ENCODE results near the gene VPS13A. TPM values are rescaled to one million over a fixed set of nuclear protein-coding genes. Genes with fewer than 3 reads are reported as not detected.
"Not testable (repeated sequence)": the region's sequence is repeated elsewhere in the genome, so short reads cannot be mapped to it uniquely, and the experiment has no call there.

VPS13A gene
- polyA plus RNA-seq, 1 donor, result 19.3 TPM

DNA sequence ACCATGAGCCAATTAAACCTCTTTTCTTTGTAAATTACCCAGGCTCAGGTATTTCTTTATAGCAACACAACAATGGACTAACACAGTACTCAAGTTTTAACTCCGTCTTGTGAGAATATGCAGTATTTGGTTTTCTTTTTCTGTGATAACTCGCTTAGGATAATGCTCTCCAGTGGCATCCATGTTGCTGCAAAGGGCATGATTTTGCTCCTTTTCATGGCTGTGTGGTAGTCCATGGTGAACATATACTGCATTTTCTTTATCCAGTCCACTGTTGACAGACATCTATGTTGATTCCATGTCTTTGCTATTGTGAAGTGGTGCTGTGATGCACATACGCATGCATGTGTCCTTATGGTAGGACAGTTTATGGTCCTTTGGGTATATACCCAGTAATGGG, 10.9 kb downstream of the VPS13A start:
- DNase-seq, result no peak

DNA sequence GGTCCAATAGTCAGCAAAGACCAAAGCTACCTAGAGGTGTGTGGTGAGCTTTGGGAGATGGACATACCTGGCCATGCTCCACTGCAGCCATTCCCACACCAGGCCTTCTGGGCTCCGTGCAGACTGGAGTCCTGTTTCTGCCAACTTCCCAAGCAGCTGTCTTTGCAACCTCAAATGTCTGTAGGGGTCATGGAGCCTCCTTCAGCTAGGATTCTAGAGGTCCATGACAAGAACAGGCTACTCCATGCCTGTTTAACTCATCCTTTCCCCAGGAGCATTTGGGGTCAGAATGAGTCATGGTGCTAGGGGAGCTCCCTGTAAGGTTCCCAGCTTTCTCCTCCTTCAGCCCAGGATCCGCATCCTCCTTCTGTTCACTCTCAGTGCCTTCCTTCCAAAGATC, 17.1 kb downstream of the VPS13A start:
- no peak for DNase-seq

DNA sequence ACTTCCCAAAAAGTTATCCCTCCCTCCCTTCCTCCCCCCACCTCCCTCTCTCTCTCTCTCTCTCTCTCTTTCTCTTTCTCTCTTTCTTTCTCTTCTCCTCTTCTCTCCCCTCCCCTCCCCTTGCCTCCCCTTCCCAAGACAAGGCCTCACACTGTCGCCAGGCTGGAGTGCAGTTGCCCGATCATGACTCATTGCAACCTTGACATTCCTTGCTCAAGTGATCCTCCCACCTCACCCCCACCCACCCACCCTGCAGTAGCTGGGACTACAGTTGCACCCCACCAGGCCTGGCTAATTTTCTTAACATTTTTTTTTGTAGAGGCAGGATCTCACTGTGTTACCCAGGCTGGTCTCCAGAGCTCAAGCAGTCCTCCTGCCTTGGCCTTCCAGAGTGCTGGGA, 32.8 kb downstream of the VPS13A start:
- no peak for DNase-seq

DNA sequence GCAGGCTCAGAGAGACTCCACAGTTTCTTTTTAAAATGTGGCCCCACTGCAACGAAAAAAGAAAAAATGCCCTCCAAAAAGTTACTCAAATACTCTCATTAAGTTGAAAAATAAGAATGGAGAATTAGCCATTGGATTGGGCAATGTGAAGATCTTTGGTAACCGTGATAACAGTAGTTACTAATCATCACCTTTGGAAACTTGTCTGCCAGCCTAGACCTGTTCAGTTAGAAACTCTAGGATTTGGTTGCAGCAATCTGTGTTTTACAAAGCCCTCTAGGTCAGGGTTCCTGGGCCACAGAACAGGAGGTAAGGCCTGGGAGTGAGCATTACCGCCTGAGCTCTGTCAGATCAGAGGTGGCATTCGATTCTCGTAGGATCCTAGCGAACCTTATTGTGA, 34.2 kb downstream of the VPS13A start:
- no peak for DNase-seq

DNA sequence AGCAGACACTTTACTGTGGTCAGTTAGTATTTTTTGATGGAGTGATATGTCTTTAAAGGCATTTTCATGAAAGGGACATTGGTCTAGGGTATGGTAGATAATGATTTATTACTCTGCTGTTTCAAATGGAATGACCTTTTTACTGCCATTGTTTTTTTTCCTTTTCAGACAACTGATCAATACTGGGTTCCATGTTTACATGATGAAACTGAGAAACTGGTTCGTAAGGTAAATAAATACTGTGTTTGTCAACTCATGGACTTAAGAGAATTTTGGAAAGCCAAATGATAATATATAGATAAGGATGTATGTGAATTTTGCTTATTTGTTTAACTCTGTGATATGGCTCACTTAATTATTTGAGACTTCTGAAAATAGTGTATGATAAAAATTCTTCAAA, 35.5 kb downstream of the VPS13A start:
- no peak for DNase-seq

DNA sequence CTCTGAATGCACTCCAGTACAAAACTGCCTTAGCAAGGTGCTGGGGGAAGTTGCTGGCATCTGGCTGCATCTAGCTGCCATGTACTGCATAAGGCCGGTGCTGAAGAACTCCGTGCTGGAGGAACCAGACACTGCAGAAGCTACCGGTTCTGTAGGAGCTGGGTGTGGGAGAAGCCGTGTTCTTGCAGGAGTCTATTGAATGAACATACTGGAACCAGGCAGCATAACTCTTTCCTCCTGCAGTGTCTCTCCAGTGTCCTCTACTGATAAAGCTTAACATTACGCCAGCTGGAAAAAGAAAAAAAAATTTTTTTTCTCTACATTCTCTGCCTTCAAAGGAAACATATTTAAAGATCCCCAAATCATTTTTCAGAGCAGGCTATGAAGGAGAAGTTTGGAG, 38.5 kb downstream of the VPS13A start:
- DNase-seq, result no peak

DNA sequence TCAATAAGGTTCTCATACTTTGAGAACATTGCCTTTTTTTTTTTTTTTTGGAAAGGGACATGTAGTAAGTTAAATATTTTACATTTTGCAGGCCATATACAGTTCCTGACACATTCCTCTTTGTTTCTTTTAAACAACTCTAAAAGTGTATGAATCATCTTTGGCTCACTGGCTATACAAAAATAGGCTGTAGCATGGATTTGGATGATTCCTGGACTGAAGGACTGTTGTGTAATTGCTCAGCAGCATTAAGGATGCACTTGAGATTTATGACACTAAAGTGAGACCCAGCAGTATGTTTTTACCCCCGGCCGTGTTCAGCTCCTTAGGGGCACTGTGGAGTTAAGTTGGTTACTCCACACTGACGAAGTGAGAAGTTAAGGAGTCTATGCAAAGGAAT, 41.3 kb downstream of the VPS13A start:
- no peak for DNase-seq

DNA sequence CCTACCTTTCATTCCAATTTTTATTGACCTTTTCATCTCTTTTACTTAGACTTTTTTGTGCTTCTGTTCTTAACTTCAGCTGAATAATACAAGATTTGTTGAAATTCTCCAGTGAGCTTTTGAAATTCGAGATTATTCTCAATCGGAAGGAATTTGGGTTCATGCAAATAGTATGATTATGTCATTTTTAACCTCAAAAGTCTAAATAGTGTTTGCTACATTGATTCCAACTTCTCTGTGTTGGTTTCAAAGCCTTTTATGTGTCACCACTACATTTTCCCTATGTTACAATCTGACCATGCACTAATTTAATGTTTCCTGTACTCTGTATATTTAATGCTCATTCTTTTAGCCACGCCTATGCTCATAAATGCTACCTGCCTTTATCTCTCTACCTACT, 44.1 kb downstream of the VPS13A start:
- DNase-seq, result no peak

DNA sequence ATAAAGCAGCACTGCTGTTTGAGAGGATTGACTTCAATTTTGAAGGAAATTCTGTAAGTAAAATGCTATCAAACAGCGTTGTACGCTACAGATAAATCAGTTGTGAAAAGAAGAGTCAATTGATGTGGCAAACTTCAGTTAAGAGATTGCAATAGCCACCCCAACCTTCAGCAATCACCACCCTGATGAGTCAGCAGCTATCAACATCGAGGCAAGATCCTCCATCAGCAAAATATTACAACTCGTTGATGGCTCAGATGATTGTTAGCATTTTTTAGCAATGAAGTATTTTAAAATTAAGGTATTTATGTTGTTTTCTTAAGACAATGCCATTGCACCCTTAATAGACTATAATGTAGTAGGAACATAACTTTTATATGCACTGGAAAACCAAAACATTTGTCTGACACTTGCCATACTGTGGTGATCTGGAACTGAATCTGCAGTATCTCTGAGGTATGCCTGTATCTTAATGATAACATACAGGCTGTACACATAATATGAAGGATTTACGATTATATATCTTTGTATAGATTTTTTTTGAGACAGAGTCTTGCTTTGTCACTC, 47.5 kb downstream of the VPS13A start:
- no peak for DNase-seq

DNA sequence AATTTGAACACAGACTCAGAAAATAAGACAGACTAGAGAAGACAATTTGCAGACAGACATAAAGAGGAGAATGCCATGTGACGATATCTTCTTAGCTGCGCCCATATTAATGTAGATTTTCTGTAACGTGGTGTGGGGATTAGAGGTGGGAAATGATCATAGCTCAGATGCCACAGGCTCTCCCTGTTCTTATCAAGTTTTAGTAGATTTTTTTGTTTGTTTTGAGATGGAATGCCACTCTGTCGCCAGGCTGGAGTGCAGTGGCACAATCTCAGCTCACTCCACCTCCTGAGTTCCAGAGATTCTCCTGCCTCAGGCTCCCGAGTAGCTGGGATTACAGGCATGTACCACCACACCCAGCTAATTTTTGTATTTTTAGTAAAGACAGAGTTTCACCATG, 59.4 kb downstream of the VPS13A start:
- no peak for DNase-seq

DNA sequence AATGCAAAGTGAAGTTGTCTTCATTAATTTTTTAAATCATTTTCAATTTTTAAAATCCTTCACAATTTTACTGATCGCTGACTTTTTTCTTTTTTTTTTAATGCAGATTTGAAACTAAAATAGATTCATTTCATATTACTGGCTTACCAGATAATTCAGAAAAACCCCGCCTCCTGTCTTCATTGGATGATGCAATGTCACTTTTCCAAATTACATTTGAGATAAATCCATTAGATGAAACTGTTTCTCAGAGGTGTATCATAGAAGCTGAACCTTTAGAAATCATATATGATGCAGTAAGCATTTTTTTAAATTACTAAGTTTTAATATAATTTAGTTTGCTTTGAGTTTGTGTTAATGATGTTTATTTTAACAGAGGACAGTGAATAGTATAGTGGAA, 60.6 kb downstream of the VPS13A start:
- DNase-seq, result no peak

DNA sequence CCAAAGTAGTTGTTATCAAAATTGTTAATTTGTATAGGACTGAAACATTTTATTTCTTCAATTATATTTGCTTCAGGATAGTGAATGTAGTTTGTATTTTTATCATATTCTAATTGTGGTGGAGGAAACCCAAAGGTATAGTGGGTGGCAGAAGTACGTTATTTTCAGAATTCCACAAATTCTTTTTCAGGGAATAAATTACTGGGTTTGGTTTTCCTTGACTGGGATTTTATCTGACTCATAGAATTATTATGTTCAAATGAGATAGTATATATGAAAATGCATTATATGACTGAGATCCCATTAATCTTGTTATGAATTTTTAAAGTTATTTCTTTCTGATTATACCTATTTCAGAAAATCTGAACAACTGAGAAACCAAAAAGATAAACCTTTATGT, 73.7 kb downstream of the VPS13A start:
- no peak for DNase-seq

DNA sequence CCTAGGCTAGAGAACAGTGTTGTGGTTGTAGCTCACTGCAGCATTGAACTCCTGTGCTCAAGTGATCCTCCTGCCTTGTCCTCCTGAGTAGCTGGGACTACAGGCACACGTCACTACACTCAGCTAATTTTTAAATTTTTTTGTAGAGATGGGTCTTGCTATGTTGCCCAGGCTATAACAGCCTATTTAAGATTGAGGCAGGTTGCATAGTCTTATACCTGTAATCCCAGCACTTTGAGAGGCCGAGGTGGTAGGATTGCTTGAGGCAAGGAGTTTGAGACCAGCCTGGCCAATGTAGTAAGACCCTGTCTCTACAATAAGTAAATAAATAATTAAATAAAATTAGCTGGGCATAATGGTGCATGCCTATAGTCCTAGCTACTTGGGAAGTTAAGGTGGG, 79.9 kb downstream of the VPS13A start:
- no peak for DNase-seq

DNA sequence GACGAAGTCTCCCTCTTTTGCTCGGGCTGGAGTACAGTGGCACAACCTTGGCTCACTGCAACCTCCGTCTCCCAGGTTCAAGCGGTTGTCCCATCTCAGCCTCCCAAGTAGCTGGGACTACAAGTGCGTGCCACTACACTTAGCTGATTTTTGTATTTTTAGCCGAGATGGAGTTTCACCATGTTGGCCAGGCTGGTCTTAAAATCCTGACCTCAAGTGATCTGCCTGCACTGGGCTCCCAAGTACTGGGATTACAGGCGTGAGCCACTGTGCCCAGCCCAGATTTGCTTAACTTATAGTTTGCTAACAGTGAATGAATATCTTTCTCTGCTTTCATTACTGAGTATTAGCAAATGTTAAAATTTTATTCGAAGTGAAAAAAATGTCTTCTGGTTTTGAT, 84.3 kb downstream of the VPS13A start:
- DNase-seq, result no peak

DNA sequence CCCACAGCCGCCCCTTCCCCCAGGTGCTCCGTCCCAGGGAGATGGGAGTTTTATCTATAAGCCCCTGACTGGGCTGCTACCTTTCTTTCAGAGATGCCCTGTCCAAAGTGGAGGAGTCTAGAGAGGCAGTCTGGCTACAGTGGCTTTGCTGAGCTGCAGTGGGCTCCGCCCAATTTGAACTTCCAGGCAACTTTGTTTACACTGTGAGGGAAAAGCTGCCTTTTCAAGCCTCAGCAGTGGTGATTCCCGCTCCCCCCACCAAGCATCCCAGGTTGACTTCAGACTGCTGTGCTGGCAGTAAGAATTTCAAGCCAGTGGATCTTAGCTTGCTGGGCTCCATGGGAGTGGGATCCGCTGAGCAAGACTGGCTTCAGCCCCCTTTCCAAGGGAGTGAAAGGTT, 90.4 kb downstream of the VPS13A start:
- not testable (repeated sequence) for DNase-seq

DNA sequence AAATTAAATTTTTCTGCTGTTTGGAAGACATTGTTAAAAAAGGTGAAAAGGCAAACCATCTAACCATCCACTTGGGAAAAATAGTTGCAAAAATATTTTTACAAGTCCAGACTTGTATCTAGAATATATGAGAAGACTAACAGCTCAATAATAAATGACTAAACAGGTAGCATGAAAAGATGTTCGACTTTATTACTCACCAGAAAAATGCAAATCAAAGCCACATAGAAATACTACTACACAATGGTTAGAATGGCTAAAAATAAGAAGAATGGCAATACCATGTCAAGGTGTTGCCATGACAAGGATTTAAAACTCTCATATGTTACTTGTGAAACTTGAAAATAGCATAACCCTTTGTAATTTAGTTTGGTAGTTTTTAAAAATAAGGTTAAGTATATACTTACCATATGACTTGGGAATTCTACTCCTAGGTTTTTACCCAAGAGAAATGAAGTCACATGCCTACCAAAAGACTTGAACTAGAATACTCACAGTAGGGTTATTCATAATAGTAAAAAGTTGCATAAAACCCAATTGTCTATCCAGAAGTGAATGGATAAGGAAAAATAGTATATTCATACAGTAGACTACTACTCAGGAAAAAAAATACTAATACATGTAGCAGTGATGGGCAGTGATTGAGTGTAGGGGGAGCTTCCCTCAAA, 93.8 kb downstream of the VPS13A start:
- no peak for DNase-seq

DNA sequence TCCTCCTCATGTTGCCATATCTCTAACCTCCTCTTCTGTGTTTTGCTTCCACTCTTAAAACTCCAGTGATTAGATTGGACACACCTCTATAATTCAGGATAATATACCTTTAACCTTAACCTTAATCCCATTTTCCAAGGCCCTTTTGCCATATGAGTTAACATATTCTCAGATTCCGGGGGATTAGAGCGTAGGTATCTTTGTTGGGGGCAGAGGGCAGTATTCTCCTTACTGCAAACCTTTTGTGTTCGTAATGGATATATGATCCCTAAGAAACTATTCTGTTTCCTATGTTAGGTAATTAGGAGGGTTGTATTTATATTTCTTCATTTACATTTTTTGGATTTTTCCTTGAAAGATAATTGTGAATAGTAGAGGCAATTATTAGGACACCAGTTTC, 99.5 kb downstream of the VPS13A start:
- DNase-seq, result no peak

DNA sequence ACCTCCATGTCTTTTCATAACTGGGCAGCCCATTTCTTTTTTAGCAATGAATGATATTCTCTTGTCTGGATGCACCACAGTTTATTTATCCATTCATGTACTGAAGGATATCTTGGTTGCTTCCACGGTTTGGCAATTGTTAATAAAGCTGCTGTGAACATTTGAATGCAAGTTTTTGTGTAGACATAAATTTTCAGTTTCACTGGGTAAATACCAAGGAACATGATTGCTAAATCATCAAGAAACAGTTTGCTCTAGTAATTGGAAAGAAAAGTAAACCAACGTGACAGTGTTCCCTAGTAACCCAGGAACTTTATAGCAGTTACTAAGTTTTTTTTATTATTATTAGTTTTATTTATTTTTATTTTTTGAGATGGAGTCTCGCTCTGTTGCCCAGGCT, 100.4 kb downstream of the VPS13A start:
- no peak for DNase-seq

DNA sequence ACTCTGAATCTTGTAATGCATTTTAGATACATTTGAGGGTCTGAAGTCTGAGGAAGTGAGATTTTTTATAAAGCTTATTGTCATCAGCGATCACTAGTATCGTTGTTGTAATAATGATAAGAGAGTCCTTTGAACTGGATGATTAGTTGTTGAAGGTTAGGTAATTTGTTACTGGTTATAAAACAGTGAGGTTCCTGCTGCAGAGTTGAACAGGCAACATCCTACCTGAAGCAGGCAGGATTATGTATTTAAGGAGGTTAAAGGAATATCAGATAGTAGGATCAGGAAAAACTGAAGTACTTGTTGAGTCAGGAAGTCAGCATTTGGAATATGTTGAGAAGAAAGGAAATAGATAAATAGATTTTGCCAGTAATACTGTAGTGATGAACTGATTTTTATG, 106.7 kb downstream of the VPS13A start:
- no peak for DNase-seq

DNA sequence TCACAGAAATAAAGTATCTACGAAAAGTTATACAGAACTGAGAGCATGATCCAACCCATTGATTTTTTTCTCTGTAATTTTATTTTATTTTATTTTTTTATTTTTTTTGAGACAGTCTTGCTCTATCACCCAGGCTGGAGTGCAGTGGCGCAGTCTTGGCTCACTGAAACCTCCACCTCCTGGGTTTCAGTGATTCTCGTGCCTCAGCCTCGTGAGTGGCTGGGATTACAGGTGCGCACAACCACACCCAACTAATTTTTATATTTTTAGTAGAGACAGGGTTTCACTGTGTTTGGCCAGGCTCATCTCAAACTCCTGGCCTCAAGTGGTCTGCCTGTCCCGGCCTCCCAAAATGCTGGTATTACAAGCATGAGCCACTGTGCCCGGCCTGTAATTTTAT, 107.3 kb downstream of the VPS13A start:
- no peak for DNase-seq

DNA sequence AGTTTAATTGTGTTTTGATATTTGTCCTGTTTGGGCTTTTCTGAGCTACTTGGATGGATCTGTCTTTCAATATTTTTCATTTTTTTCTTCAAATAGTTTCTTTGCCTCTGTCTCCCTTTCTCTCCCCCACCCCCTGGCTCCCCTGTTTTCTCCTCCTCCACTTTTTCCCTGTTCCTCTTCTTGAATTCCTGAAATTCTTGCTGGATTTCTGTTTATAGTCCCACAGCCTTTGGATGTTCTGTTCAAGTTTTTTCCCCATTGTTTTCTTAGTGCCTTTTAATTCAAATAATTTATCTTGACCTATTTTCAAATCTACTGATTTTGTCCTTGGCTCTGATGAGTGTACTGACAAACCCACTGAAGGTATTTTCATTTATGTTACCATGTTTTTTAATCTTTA, 113.0 kb downstream of the VPS13A start:
- no peak for DNase-seq

DNA sequence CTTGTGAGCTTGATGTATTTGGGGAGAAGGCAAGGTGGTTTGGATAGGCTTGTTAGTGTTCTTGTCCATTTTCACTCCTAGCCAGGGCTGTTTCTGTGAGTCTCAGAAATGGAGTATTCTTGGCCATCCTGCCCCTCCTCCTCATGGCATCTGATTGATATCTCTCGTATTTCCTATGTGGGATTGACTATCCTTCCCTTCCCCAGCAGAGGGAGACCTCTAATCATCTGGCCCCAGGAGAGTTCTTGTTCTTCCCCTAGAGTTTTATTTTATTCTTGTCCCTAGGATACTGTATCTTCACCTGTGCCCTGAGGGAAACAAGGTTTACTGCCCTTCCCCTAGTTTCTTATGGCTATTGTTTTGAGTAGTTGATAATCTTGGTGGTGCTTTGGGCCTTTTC, 114.4 kb downstream of the VPS13A start:
- no peak for DNase-seq

DNA sequence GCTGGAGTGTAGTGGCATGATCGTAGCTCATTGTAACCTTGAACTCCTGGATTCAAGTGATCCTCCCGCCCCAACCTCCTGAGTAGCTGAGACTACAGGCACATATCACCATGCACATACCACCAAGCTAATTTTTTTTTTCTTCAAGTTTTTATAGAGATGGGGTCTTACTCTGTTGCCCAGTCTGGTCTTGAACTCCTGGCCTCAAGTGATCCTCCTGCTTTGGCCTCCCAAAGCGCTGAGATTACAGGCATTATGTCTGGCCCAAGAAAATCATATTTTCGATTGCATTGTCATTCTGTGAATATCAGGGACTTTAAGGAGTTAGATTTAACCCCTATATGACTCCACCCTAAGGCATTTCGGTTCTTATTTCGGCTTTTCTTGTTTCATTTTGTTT, 116.6 kb downstream of the VPS13A start:
- no peak for DNase-seq

DNA sequence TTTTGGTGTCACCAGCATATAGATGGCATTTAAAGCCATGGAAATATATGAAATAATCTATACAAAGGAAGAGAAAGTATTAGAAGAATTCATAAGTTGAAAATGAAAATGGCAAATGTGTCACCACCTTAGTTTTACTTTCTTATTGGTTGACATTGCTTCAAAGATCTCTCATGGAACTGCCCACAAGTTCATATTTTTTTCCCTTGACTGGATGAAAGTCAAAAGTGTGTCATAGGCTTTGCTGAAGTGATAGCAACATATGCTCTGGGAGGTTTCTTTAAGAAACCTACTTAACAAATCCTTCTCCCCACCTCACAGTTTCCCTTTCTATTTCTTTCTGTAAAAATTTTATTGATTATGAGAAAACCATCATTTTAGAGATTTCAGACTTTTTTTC, 127.2 kb downstream of the VPS13A start:
- no peak for DNase-seq

All from hindlimb muscle (tissue), 1 donor.